Ishikawa (cell line): ENCODE measurements around the gene PPP6R3.

Source experiments
- CEBPB ChIP-seq: IDR thresholded peaks from 2 replicates; pipeline ENCODE4 v1.6.1; 2012
- CREB1 ChIP-seq: IDR thresholded peaks from 2 replicates; pipeline ENCODE4 v1.6.1; 2012; ENCODE audit warnings: low read depth
- EGR1 ChIP-seq: IDR thresholded peaks from 2 replicates; pipeline ENCODE4 v1.6.1; 2012
- EP300 ChIP-seq: IDR thresholded peaks from 2 replicates; pipeline ENCODE4 v1.6.1; 2012; ENCODE audit warnings: borderline replicate concordance
- FOXM1 ChIP-seq: IDR thresholded peaks from 2 replicates; pipeline ENCODE4 v1.6.1; 2012; ENCODE audit warnings: low read depth, borderline replicate concordance
- MAX ChIP-seq: IDR thresholded peaks from 2 replicates; pipeline ENCODE4 v1.6.1; 2012
- NFIC ChIP-seq: IDR thresholded peaks from 2 replicates; pipeline ENCODE4 v1.6.1; 2012
- RAD21 ChIP-seq: IDR thresholded peaks from 2 replicates; pipeline ENCODE4 v1.6.1; 2012; ENCODE audit warnings: low read depth
- REST ChIP-seq: IDR thresholded peaks from 2 replicates; pipeline ENCODE4 v1.6.1; 2012; ENCODE audit warnings: low read depth, mild to moderate bottlenecking
- TAF1 ChIP-seq: IDR thresholded peaks from 2 replicates; pipeline ENCODE4 v1.6.1; 2012; ENCODE audit warnings: low read depth, mild to moderate bottlenecking
- TCF12 ChIP-seq: IDR thresholded peaks from 2 replicates; pipeline ENCODE4 v1.6.1; 2012; ENCODE audit warnings: low read depth
- TEAD4 ChIP-seq: IDR thresholded peaks from 2 replicates; pipeline ENCODE4 v1.6.1; 2012
- USF1 ChIP-seq: IDR thresholded peaks from 2 replicates; pipeline ENCODE4 v1.6.1; 2012
- YY1 ChIP-seq: IDR thresholded peaks from 2 replicates; pipeline ENCODE4 v1.6.1; 2012; ENCODE audit warnings: low read depth
- ZBTB7A ChIP-seq: IDR thresholded peaks from 2 replicates; pipeline ENCODE4 v1.6.1; 2012; ENCODE audit warnings: low read depth

The PPP6R3 gene

GRCh38 chr11:68480852-68481510 is 20.4 kb downstream of the PPP6R3 start:
- no peak for TF ChIP-seq EP300

GRCh38 chr11:68481579-68482240 is 21.2 kb downstream of the PPP6R3 start:
- TF ChIP-seq EGR1 (no peak), TEAD4 (no peak), MAX (no peak), NFIC (no peak), YY1 (no peak), RAD21 (no peak), USF1 (no peak), CREB1 (no peak), ZBTB7A (no peak)

GRCh38 chr11:68488623-68489022 is 28.1 kb downstream of the PPP6R3 start:
- TF ChIP-seq YY1 (no peak), CEBPB (no peak), ZBTB7A (no peak), REST (no peak), EGR1 (no peak), NFIC (no peak), EP300 (no peak), TAF1 (no peak), FOXM1 (no peak), MAX (no peak), USF1 (no peak), CREB1 (no peak), TCF12 (no peak)

GRCh38 chr11:68495220-68495729 is 34.7 kb downstream of the PPP6R3 start:
- TF ChIP-seq TEAD4 (no peak), ZBTB7A (no peak), CREB1 (no peak), REST (no peak)

- no peak for TF ChIP-seq NFIC
- no peak for TF ChIP-seq CEBPB
- TF ChIP-seq FOXM1 = no peak
- TF ChIP-seq REST = no peak
- no peak for TF ChIP-seq USF1
- TF ChIP-seq TCF12 = no peak
- no peak for TF ChIP-seq TAF1
- no peak for TF ChIP-seq YY1
- no peak for TF ChIP-seq RAD21
- TF ChIP-seq MAX = no peak
Observed at GRCh38 chr11:68495872-68496271, 35.3 kb downstream of the PPP6R3 start.
